ENCODE data around the gene HSD11B1L.
A peak's percentile ranks its signal among the peaks of the same experiment; 100 is the strongest.
"Not testable (repeated sequence)": the region's sequence is repeated elsewhere in the genome, so short reads cannot be mapped to it uniquely, and the experiment has no call there.

HSD11B1L gene

DNA sequence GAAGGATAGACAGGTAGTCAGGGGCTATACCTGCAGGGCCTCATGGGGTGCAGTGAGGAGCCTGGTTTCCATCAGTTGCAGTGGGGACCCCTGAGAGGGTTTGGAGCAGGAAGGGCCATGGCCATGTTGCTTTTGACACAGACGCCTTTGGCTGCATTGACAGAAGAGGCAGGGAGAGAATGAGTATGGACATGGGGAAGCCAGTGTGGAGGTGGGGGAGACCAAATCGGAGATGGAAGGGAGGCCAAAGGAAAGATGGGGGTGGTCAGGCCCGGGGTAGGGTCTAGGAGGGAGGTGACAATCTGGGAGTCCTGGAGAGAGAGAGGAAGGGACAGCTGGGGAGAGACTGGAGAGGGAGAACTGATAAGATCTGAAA lies 1.3 kb downstream of the HSD11B1L start:
- no peak overlapping the region for H3K27ac ChIP-seq
- TF ChIP-seq, protein P1, sequence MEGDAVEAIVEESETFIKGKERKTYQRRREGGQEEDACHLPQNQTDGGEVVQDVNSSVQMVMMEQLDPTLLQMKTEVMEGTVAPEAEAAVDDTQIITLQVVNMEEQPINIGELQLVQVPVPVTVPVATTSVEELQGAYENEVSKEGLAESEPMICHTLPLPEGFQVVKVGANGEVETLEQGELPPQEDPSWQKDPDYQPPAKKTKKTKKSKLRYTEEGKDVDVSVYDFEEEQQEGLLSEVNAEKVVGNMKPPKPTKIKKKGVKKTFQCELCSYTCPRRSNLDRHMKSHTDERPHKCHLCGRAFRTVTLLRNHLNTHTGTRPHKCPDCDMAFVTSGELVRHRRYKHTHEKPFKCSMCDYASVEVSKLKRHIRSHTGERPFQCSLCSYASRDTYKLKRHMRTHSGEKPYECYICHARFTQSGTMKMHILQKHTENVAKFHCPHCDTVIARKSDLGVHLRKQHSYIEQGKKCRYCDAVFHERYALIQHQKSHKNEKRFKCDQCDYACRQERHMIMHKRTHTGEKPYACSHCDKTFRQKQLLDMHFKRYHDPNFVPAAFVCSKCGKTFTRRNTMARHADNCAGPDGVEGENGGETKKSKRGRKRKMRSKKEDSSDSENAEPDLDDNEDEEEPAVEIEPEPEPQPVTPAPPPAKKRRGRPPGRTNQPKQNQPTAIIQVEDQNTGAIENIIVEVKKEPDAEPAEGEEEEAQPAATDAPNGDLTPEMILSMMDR (conservative IDR thresholded peaks at IDR 0.05): no peak

DNA sequence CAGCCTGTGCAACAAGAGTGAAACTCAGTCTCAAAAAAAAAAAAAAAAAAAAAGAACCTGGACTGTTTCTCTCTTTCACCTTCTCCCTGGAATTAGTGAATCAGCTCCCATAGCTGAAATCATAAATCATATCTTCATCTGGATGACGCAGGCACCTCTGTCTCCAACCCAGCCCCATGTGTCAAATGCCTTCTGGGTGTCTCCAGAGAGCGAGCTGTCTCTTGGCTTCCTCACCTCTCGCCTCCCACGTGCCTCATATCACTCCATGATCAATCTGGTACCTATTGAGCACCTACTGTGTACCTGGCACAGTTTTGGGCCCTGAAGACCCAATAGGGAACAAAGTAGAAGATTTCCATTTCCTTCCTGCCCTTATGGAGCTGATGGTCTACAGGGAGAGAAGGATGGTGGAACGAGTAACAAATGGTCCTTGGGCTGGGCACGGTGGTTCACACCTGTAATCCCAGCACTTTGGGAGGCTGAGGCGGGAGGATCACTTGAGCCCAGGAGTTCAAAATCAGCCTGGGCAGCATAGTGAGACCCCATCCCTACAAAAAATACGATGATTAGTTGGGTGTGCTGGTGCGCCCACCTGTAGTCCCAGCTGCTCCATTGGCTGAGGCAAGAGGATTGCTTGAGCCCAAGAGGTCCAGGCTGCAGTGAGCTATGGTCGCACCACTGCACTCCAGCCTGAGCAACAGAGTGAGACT lies 2.5 kb downstream of the HSD11B1L start:
- H3K27ac ChIP-seq: no peak overlapping the region
- TF ChIP-seq, protein P1 (conservative IDR thresholded peaks at IDR 0.05): no peak

DNA sequence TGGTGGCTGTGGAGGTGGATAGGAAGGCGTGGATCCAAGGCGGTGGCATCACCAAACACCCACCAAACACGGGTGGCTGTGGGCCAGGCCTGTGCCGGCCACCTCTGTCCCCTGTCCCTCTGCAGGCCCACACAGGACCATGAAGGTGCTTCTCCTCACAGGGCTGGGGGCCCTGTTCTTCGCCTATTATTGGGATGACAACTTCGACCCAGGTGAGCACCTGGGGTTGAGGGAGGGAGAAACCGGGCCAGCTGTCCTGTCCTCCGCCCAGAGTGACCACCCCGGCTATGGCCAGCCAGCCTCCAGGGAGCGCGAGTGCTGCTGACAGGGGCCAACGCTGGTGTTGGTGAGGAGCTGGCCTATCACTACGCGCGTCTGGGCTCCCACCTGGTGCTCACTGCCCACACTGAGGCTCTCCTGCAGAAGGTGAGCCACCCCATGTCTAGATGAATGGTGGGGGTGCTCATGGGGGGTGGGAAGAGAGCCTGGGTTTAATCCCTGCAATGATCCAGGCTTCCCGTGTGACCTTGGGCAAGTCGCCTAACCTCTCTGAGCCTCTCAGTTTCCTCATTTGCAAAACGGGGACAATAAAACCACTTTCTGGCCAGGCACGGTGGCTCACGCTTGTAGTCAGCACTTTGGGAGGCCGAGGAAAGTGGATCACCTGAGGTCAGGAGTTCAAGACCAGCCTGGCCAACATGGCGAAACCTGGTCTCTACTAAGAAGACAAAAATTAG lies 4.0 kb downstream of the HSD11B1L start:
- no peak overlapping the region for H3K27ac ChIP-seq
- TF ChIP-seq, protein P1 (conservative IDR thresholded peaks at IDR 0.05): no peak

DNA sequence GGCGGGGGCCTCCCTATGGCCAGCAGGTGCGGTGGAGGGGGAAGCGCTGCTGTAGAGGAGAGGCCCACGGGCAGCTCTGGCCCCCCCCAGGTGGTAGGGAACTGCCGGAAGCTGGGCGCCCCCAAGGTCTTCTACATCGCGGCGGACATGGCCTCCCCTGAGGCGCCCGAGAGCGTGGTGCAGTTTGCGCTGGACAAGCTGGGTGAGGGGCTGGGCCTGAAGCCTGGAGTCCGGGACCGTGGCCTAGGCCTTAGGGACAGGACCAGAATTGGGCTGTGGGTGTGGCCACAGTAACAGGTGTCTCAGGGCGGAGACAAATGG lies 5.5 kb downstream of the HSD11B1L start:
- peak overlapping the region; percentile 60 for H3K27ac ChIP-seq
- TF ChIP-seq, protein P1 (conservative IDR thresholded peaks at IDR 0.05): no peak

DNA sequence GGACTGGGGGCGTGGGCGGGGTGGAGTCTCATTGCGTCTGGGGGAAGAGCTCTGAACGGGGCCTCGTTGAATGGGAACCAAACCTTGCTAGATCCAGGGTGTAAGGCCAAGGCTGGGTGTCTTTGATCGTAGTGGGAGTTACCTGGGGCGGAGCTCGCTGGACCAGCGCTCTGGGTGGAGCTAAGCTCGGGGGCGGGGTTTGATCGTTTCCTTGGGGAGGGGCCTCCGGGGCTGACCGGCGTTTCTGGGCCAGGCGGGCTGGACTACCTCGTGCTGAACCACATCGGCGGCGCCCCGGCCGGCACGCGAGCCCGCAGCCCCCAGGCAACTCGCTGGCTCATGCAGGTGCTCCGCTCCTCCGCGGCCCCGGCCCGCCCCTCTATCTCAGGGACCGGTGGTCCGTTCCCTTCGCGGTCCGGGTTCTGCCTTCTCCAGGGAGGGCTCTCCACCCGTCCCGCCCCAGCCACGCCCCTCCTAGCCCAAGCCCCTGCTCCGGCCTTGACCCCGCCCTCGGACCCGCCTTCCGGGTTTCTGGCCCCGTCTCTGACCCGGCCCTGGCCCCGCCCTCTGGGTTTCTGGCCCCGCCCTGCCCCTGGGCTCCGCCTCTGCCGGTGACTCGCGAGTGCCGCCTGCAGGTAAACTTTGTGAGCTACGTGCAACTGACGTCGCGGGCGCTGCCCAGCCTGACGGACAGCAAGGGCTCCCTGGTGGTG lies 6.0 kb downstream of the HSD11B1L start:
- TF ChIP-seq, protein P1 (conservative IDR thresholded peaks at IDR 0.05): peak; percentile 87
- H3K27ac ChIP-seq: peak overlapping the region; percentile 60

DNA sequence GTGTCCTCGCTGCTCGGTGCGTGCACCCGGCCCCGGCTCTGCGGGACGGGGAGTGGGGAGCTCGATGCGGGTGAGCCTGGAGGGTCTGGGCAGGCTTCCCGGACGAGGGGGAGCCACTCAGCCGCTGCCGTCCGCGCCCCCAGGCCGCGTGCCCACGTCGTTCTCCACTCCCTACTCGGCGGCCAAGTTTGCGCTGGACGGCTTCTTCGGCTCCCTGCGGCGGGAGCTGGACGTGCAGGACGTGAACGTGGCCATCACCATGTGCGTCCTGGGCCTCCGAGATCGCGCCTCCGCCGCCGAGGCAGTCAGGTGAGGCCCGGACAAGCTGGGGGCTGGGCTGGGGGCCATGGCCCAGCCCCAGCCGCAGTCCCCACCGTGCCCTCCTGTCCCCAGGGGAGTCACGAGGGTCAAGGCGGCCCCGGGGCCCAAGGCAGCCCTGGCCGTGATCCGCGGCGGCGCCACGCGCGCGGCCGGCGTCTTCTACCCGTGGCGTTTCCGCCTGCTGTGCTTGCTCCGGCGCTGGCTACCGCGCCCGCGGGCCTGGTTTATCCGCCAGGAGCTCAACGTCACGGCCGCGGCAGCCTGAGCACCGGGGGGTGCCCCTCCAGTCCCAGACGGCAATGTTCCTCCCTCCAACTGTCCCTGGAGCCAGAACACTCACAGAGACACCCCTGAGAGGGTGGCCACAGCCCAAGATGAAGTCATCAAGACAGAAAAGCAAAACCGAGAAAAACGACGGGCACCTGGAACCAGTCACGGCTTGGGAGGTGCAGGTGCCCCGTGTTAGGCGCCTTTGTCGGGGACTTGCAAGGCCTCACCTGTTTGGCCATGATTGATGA lies 6.8 kb downstream of the HSD11B1L start:
- TF ChIP-seq, protein P1 (conservative IDR thresholded peaks at IDR 0.05): peak; percentile 40
- peak overlapping the region; percentile 60 for H3K27ac ChIP-seq

DNA sequence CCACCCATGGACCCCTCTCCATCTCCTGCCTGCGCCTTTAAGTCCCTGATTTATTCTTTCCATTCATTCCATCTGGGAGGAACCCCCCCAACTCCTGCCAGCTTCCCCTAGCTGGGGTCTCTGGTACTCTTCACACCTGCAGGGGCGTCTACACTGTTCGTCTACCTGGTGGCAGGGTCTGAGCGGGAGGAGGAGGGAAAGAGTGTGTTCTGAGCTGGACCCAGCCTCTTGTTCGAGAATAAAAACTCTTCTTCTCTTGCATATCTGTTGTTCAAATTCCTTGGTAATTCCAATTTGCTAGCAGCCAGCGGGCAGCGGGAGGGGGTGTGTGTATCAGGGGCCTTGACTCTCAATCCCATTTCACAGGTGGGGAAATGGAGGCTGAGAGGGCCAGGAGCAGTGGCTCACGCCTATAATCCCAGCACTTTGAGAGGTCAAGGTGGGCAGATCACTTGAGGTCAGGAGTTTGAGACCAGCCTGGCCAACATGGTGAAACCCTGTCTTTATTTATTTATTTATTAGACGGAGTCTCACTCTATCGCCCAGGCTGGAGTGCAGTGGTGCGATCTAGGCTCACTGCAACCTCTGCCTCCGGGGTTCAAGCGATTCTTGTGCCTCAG lies 7.5 kb downstream of the HSD11B1L start:
- H3K27ac ChIP-seq: not testable (repeated sequence)

Measured in VCaP (cell line).